ENCODE data around the gene MS4A5.
A peak's percentile ranks its signal among the peaks of the same experiment; 100 is the strongest.

Gene MS4A5

DNA sequence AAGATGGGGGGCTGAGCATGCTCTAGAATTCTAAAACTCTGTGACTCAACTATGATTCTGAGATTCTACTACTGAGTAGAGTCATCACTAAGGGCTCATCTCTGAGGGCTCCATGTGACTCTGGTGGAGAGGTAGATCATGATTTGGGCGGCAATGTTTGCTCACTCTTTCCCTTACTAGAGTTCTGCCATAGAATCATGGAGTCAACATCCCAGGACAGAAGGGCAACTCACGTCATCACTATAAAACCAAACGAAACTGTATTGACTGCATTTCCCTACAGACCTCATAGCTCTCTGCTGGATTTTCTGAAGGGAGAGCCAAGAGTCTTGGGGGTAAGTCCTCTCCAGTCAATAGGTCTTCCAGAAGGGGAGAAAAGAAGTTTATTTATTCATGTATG lies 33.0 kb upstream of the MS4A5 start, which contains the start of gene MS4A14:
Gene MS4A14, plus strand, starts transcription at position 78 of the 400 bp plus-strand sequence. Its CDS starts 120 bp downstream, at position 198.
- DNase-seq (ENCODE audit: low spot score), result no peak
- CTCF ChIA-PET, result no interaction called here
- POLR2A ChIA-PET (ENCODE audit: low non-redundant PET), result no interaction called here
- TF ChIP-seq, protein P1, sequence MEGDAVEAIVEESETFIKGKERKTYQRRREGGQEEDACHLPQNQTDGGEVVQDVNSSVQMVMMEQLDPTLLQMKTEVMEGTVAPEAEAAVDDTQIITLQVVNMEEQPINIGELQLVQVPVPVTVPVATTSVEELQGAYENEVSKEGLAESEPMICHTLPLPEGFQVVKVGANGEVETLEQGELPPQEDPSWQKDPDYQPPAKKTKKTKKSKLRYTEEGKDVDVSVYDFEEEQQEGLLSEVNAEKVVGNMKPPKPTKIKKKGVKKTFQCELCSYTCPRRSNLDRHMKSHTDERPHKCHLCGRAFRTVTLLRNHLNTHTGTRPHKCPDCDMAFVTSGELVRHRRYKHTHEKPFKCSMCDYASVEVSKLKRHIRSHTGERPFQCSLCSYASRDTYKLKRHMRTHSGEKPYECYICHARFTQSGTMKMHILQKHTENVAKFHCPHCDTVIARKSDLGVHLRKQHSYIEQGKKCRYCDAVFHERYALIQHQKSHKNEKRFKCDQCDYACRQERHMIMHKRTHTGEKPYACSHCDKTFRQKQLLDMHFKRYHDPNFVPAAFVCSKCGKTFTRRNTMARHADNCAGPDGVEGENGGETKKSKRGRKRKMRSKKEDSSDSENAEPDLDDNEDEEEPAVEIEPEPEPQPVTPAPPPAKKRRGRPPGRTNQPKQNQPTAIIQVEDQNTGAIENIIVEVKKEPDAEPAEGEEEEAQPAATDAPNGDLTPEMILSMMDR (conservative IDR thresholded peaks at IDR 0.05; ENCODE audit: low read depth), result no peak
- no peak within 1 kb of the TSS for H3K27ac ChIP-seq

DNA sequence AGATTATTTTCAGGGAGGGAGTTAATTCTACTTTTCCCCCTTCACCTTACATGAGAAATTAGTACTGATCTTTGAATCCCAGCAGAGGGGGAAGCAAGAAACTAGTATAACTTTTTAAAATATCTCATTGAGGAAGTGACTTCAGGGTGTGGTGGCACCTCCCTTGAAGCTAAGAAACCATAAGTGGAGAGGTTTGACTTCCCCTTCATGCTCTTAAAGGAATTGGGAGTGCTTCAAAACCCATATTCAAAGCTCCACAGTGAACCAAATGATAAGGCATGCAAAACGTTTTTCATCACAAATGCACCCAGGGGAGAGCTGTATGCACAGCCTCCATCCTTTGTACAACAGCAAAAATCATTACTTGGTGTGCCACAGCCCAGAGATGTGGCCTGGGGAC lies 32.6 kb upstream of the MS4A5 start:
- no peak overlapping the region for H3K27ac ChIP-seq
- POLR2A ChIA-PET (ENCODE audit: low non-redundant PET), result no interaction called here
- TF ChIP-seq, protein P1 (conservative IDR thresholded peaks at IDR 0.05; ENCODE audit: low read depth), result no peak
- DNase-seq (ENCODE audit: low spot score), result no peak
- CTCF ChIA-PET, result no interaction called here

DNA sequence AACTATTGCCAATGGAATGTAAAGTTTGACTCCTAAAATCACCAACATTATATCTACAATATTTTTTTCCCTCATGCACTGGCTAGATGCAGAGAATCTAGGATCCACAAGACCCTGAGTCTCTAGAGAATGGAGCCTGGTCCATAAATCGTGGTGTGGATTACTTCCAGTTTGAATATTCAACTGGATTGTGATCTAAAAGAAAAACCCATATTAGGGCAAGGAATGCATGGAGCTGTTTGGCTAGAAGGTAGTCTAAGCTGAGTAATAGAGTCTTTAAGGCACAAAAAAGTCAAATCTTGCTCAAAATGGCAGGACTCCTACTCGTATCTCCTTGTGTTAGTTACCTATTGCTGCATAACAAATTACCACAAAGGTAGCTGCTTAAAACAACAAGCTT lies 9.4 kb upstream of the MS4A5 start:
- TF ChIP-seq, protein P1 (conservative IDR thresholded peaks at IDR 0.05; ENCODE audit: low read depth), result no peak
- no peak for DNase-seq (ENCODE audit: low spot score)
- ChIA-PET CTCF (no interaction called here), POLR2A (ENCODE audit: low non-redundant PET) (no interaction called here)
- no peak overlapping the region for H3K27ac ChIP-seq

DNA sequence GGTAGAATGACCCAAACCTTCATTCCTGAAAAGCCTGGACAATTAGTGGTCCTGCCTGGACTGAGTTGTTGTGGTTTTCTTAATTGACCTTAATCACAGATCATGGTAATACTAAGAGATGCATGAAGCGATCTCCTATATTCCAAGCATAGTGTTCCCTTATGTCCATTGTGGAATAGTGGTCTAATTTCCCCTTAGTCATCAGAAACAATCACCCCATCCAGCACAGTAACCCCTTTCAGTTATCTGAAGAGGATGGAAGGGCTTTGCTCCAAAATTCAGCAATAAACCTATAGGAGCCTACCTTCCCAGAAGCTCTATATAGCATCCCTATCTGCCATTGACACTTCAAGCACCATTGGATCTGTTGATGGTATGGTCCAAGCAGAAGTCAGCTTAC lies 6.8 kb upstream of the MS4A5 start:
- no peak for DNase-seq (ENCODE audit: low spot score)
- CTCF ChIA-PET, result no interaction called here
- TF ChIP-seq, protein P1 (conservative IDR thresholded peaks at IDR 0.05; ENCODE audit: low read depth), result no peak
- no peak overlapping the region for H3K27ac ChIP-seq
- POLR2A ChIA-PET (ENCODE audit: low non-redundant PET), result no interaction called here

DNA sequence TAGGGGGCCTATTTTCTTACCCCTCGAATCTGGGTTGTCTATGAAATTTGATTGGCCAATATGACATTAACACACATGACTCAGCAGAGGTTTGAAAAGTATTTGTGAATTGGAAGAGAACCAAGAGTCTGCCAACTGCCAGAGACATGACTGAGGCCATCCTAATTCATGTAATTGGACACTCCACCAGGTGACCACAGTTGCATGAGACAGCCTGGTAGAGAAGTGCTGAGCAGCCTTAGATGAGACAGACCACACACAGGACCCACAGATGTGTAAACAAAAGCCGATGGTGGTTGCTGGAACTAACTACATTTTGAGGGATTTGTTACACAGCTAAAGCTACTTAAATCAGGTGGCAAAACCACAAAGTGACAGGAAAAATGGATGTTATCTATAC lies 855 bp upstream of the MS4A5 start:
- H3K27ac ChIP-seq, result no peak overlapping the region
- TF ChIP-seq, protein P1 (conservative IDR thresholded peaks at IDR 0.05; ENCODE audit: low read depth), result no peak
- DNase-seq (ENCODE audit: low spot score), result peak; percentile 0
- POLR2A ChIA-PET (ENCODE audit: low non-redundant PET), result no interaction called here
- CTCF ChIA-PET, result no interaction called here

DNA sequence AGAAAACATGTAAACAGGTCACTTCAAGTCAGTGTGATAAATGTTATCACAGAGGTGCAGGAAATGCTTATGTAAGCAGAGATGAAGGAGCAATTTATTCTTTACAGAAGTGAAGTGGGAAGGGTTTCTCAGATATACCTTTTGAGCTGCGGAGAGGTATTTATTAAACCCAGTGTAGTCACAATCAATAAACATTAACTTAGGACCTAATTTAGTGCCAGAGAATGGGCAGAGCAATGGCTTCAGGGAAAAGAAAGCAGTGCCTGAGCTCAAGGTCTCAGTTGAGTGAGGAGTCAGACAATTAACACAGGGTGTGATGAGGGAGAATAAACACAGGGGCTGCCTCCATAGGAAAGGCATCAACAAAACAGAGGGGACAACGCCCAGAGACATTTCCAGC lies 1.9 kb downstream of the MS4A5 start:
- no peak overlapping the region for H3K27ac ChIP-seq
- no peak for DNase-seq (ENCODE audit: low spot score)
- POLR2A ChIA-PET (ENCODE audit: low non-redundant PET), result no interaction called here
- TF ChIP-seq, protein P1 (conservative IDR thresholded peaks at IDR 0.05; ENCODE audit: low read depth), result no peak
- CTCF ChIA-PET, result no interaction called here

DNA sequence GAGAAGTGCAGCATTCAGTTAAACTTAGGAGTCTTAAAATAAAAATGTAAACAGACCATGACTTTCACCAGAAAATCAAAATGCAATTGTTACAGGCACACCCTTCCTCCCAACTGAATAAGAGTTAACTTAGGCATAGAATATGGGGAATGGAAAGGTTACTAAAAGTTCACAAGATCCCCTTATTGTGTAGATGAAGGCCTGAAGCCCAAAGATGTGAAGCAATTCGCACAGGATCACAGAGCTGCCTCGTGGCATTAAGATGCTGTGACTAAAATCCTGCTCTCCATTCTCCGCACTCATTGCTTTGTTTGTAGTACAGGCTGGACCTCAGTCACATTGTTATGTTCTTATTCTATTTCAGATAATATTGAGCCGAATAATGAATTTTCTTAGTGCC lies 4.0 kb downstream of the MS4A5 start:
- no peak for DNase-seq (ENCODE audit: low spot score)
- ChIA-PET CTCF (no interaction called here), POLR2A (ENCODE audit: low non-redundant PET) (no interaction called here)
- H3K27ac ChIP-seq, result no peak overlapping the region
- TF ChIP-seq, protein P1 (conservative IDR thresholded peaks at IDR 0.05; ENCODE audit: low read depth), result no peak
